ENCODE results near the gene BNC2. TPM values are rescaled to one million over a fixed set of nuclear protein-coding genes. Genes with fewer than 3 reads are reported as not detected.

Gene BNC2
- total and polyA plus RNA-seq, 2 of the 13 experiments (the other 11 are each of a cell fraction or from before 2014, with no cell fraction given): not detected

- Histone ChIP-seq H3K9ac (ENCODE audit: insufficient read depth, low read depth, low read length) (no peak overlapping the region), H3K9me3 (ENCODE audit: low read length) (no peaks in the 10 kb centered on the region), H3K27me3 (ENCODE audit: control insufficient read depth in 1 of 2, insufficient read depth in 2 of 2, low read length in 2 of 2) (no peaks in the 10 kb centered on the region; a peak in 1 of 5 replicates), H4K20me1 (ENCODE audit: insufficient read depth, low read length) (no peaks in the 10 kb centered on the region), H2AFZ (ENCODE audit: low read length) (no peak overlapping the region), H3K36me3 (replicated peaks in 1 of 2; ENCODE audit: control insufficient read depth in 1 of 2, insufficient read depth in 2 of 2, low read length in 2 of 2) (no peaks in the 10 kb centered on the region), H3K4me1 (ENCODE audit: insufficient read depth, low read length) (no peaks in the 10 kb centered on the region), H3K4me2 (ENCODE audit: low read depth, low read length) (no peak overlapping the region), H3K27ac (ENCODE audit: extremely low read length, insufficient read depth, low read length) (no peak overlapping the region), H3K4me3 (replicated peaks in 1 of 3; ENCODE audit: insufficient read depth in 1 of 3, low read depth in 2 of 3, low read length in 3 of 3) (no peak overlapping the region), H3K79me2 (ENCODE audit: insufficient read depth, low read length) (no peaks in the 10 kb centered on the region)
- BruUV-seq (replicated peaks): no TSS peak
- TF ChIP-seq MTF2 (CRISPR knock-in tag; IDR thresholded peaks at IDR 0.05; ENCODE audit: borderline replicate concordance) (no peak), ETS1 (CRISPR knock-in tag; IDR thresholded peaks at IDR 0.05) (no peak), SMC3 (IDR thresholded peaks at IDR 0.05; ENCODE audit: low read length) (no peak), ZNF710 (CRISPR knock-in tag; IDR thresholded peaks at IDR 0.05; ENCODE audit: borderline replicate concordance) (no peak), LRRFIP1 (CRISPR knock-in tag; conservative IDR thresholded peaks at IDR 0.05) (no peak), ZSCAN20 (CRISPR knock-in tag; IDR thresholded peaks at IDR 0.05; ENCODE audit: borderline replicate concordance) (no peak), ZSCAN25 (CRISPR knock-in tag; IDR thresholded peaks at IDR 0.05) (no peak), ZNF414 (CRISPR knock-in tag; IDR thresholded peaks at IDR 0.05) (no peak), GABPA (IDR thresholded peaks at IDR 0.05; ENCODE audit: low read depth, low read length) (no peak), GABPA (CRISPR knock-in tag; IDR thresholded peaks at IDR 0.05; ENCODE audit: low read depth) (no peak)
- 41% methylated on average over 8 of the region's 8 CpGs for WGBS (ENCODE audit: low lambda C conversion rate)
- in situ Hi-C loops (cut with HindIII; ENCODE audit: extremely low pct_ligation_motif_present, low pct_unique_long_range_greater_than_20kb) (no loop called here), intact Hi-C loops (cut with micrococcal nuclease; ENCODE audit: unreplicated experiment) (no loop called here)
- ChIA-PET CTCF (ENCODE audit: low intra/inter-chr PET ratio, low total read pairs) (no interaction called here), POLR2A (no interaction called here)
- DNase-seq (ENCODE audit: low spot score) (no peak), ATAC-seq (no peak), FAIRE-seq (no peak)
These were observed 507.2 kb downstream of the BNC2 start for GRCh38 chr9:16363073-16363781.
